Measurements from ENCODE around the gene ARID3A. TPM values are rescaled to one million over a fixed set of nuclear protein-coding genes. Genes with fewer than 3 reads are reported as not detected.
A peak's percentile ranks its signal among the peaks of the same experiment; 100 is the strongest.

The ARID3A gene
- total RNA-seq, 4 donors from 2014 or later, result 1.3 to 22.0 (median 3.8) TPM

DNA sequence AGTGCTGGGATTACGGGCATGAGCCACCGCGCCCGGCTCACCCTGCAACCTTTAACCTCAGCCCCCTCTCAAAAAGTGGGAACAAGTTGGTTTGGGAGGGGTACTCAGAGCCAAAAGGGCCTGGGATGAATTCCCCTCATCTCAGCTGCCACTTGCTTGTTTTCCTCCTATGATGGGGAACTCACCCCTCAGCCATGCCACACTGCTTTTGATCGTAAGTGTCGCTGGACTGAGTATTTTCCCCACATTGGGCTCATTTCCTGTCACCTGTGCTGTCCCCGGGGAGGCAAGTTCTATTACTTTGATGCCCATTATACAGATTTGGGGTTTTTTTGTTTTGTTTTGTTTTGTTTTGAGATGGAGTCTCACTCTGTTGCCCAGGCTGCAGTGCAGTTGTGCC lies 19.4 kb upstream of the ARID3A start:
- TF ChIP-seq, protein P1, sequence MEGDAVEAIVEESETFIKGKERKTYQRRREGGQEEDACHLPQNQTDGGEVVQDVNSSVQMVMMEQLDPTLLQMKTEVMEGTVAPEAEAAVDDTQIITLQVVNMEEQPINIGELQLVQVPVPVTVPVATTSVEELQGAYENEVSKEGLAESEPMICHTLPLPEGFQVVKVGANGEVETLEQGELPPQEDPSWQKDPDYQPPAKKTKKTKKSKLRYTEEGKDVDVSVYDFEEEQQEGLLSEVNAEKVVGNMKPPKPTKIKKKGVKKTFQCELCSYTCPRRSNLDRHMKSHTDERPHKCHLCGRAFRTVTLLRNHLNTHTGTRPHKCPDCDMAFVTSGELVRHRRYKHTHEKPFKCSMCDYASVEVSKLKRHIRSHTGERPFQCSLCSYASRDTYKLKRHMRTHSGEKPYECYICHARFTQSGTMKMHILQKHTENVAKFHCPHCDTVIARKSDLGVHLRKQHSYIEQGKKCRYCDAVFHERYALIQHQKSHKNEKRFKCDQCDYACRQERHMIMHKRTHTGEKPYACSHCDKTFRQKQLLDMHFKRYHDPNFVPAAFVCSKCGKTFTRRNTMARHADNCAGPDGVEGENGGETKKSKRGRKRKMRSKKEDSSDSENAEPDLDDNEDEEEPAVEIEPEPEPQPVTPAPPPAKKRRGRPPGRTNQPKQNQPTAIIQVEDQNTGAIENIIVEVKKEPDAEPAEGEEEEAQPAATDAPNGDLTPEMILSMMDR (IDR thresholded peaks at IDR 0.05), result no peak
- TF ChIP-seq POLR2A (IDR thresholded peaks at IDR 0.05), result no peak
- DNase-seq, result no peak
- no peaks in the 10 kb centered on the region for H3K36me3 ChIP-seq
- H3K27ac ChIP-seq, result no peak overlapping the region
- no peaks in the 10 kb centered on the region for H3K27me3 ChIP-seq
- no peaks in the 10 kb centered on the region for H3K9me3 ChIP-seq
- intact Hi-C loops (cut with DNase I; ENCODE audit: low total_unique reads), result no loop called here
- no peak overlapping the region for H3K4me3 ChIP-seq
- H3K4me1 ChIP-seq, result no peaks in the 10 kb centered on the region

DNA sequence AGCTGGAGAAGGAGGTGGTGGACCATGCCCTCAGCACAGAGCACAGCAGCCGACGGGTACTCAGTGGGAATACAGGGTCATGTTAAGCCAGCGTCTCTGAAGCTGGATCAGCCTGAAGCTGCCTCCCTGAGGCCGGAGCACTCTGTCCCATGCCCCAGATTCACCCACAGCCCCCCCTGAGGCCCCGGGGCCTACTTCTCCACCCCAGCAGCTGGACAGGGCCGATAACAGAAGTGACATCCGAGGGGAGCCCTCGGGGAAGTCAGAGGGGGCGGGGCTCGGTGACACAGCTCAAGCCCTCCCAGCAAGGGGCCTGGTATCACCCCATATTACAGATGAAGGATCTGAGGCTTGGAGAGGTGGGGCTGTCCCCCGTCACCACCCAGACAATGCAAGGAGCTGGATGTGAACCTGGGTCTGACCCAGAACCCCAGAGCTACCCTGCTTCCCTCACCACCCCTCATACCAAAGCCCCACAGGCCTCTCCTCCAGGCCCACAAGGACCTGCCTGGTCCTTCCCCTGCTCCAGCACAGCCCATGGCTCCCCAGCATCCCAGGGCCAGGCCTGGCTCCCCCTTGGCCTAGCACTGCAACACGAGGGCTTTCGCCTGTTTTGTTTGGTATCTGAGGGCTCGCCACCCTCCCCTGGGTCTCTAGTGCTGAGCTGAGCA lies 18.5 kb upstream of the ARID3A start:
- intact Hi-C loops (cut with DNase I; ENCODE audit: low total_unique reads), result no loop called here
- no peaks in the 10 kb centered on the region for H3K27me3 ChIP-seq
- no peak overlapping the region for H3K27ac ChIP-seq

DNA sequence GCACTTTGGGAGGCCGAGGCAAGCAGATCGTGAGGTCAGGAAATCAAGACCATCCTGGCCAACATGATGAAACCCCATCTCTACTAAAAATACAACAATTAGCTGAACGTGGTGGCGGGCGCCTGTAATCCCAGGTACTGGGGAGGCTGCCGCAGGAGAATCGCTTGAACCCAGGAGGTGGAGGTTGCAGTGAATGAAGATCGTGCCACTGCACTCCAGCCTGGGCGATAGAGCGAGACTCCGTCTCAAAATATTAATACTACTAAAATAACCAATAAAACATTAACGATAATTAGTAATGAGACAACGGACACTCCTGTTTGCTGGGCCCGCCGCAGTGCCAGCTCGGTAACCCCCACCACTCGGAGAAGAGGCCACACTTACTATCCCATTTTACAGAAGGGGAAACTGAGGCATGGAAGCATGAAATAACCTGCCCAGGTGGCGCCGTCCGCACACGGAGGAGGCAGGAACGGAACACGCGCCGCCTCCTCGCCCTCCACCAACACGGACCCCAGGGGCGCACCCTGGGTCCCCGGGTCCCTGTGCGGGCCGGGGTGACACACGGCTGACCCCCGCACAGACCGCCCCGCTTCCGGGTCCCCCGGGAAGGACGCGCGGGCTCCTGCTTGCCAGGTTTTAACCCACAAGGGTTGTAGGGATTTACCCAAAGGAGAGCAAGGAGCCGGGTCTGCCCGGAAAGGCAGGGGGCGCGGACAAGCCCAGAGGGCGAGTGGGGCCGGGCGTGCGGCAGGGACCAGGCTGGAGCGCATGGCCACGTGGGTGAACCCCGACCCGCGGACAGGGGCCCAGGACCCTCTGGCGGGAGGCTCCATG lies 14.4 kb upstream of the ARID3A start:
- intact Hi-C loops (cut with DNase I; ENCODE audit: low total_unique reads), result no loop called here
- H3K27ac ChIP-seq, result no peak overlapping the region

More for the DNA sequence above, 18.5 kb upstream of the ARID3A start:
- no peaks in the 10 kb centered on the region for H3K9me3 ChIP-seq
- H3K4me1 ChIP-seq, result no peaks in the 10 kb centered on the region
- H3K4me3 ChIP-seq, result no peak overlapping the region
- no peak for DNase-seq
- TF ChIP-seq, protein P1 (IDR thresholded peaks at IDR 0.05), result no peak
- H3K36me3 ChIP-seq, result no peaks in the 10 kb centered on the region

DNA sequence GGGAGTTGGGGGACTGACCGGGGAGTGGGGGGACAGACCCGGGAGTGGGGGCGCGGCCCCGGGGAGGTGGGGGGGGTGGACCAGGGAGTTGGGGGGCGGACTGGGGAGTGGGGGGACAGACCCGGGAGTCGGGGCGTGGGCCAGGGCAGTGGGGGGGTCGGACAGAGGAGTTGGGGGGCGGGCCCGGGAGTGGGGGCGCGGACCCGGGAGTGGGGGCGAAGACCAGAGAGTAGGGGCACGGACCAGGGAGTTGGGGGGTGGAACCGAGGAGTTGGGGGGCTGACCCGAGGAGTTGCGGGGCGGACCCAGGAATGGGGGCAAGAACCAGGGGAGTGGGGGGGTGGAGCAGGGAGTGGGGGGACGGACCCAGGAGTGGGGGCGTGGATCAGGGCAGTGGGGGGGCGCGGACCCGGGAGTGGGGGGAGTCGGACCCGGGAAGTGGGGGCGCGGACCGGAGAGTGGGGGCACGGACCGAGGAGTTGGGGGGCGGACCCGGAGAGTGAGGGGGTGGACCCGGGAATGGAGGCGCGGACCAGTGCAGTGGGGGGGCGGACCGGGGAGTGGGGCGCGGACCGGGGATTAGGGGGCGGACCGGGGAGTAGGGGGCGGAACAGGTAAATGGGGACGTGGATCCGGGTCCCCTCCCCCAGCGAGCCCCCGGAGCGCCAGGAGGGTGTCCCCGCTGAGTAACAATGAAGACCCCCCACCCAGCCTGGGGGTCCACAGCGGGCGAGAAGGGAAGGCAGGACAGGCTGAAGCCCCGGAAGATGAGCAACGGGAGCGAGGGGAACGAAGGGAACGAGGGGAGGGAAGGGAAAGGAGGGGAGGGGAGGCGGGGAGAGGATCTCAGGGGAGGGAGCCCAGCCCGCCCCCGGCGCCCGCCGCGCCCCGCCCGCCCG lies 13.4 kb upstream of the ARID3A start:
- no peak for TF ChIP-seq POLR2A (IDR thresholded peaks at IDR 0.05)
- TF ChIP-seq, protein P1 (IDR thresholded peaks at IDR 0.05), result no peak
- no peak for DNase-seq
- intact Hi-C loops (cut with DNase I; ENCODE audit: low total_unique reads), result no loop called here

More for the DNA sequence above, 14.4 kb upstream of the ARID3A start:
- Histone ChIP-seq H3K4me1 (peaks cover 0 to 4% of the 10 kb centered on the region in 2 donors), H3K27me3 (no peaks in the 10 kb centered on the region), H3K36me3 (no peaks in the 10 kb centered on the region), H3K4me3 (no peak overlapping the region), H3K9me3 (no peaks in the 10 kb centered on the region)
- no peak for DNase-seq
- TF ChIP-seq POLR2A (IDR thresholded peaks at IDR 0.05), result no peak
- TF ChIP-seq, protein P1 (IDR thresholded peaks at IDR 0.05), result no peak

More for the DNA sequence above, 13.4 kb upstream of the ARID3A start:
- Histone ChIP-seq H3K4me1 (peaks cover 0 to 12% of the 10 kb centered on the region in 2 donors), H3K27ac (peak overlapping the region; percentile 55 to 90), H3K4me3 (peak overlapping the region; percentile 91 to 96), H3K36me3 (no peaks in the 10 kb centered on the region), H3K9me3 (no peaks in the 10 kb centered on the region), H3K27me3 (peaks cover 0 to 3% of the 10 kb centered on the region in 2 donors)

Measured in uterus (tissue), 4 donors.